Measurements from ENCODE around the gene HK1. TPM values are rescaled to one million over a fixed set of nuclear protein-coding genes. Genes with fewer than 3 reads are reported as not detected.
"Not testable (repeated sequence)": the region's sequence is repeated elsewhere in the genome, so short reads cannot be mapped to it uniquely, and the experiment has no call there.

HK1 gene
- total and polyA plus RNA-seq, 9 donors, result 19.7 to 40.8 (median 30.6) TPM

DNA sequence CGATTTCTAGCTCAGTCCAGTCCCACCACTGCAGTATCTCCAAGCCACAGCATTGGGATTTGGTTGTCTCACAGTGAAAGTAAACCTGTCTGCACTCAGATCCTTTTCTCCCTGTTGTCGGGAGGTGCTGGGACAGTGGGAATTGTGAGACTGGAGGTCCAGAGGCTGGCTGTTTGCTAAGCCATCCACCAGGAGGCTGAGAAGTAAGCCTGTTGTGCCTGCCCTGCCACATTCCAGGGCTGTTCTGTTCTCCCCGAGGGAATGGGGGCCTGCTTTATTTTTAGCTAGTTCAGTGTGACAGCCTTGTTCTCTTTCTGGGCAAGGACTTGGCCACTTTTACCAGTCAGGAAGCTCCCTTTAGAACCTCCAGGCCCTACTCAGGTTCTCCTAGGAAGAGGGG, 54.9 kb downstream of the HK1 start:
- WGBS (ENCODE audit: insufficient coverage), result 80% methylated on average over 1 of the region's 3 CpGs
- DNase-seq, result no peak

DNA sequence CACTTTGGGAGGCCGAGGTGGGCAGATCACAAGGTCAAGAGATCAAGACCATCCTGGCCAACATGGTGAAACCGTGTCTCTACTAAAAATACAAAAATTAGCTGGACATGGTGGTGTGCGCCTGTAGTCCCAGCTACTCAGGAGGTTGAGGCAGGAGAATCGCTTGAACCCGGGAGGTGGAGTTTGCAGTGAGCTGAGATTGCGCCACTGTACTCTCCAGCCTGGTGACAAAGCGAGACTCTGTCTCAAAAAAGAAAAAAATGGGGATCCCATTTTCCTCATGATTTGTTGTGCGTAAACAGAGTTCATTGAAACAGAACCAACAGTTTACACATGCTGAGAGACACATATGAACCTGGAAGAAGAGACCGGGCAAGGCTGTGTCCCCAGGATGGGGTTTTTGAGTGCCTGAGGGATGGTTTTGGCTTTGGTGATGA, 55.6 kb downstream of the HK1 start:
- H3K27ac ChIP-seq (ENCODE audit: low read length); H3K36me3 ChIP-seq (ENCODE audit: control insufficient read depth, insufficient read depth, low read length); H3K9me3 ChIP-seq (replicated peaks; ENCODE audit: control insufficient read depth, low read depth, low read length); H3K27me3 ChIP-seq (ENCODE audit: control insufficient read depth, insufficient read depth, low read length); H3K4me3 ChIP-seq (ENCODE audit: low read length); DNase-seq: not testable (repeated sequence)
- peaks cover 47% of the 10 kb centered on the region for H3K4me1 ChIP-seq (ENCODE audit: control insufficient read depth, insufficient read depth, low read length)
- WGBS (ENCODE audit: insufficient coverage), result 94% methylated on average over 7 of the region's 9 CpGs

More for the DNA sequence above, 54.9 kb downstream of the HK1 start:
- Histone ChIP-seq H3K9me3 (replicated peaks; ENCODE audit: control insufficient read depth, low read depth, low read length) (no peaks in the 10 kb centered on the region), H3K27ac (ENCODE audit: low read length) (peak overlapping the region; percentile 59), H3K4me3 (ENCODE audit: low read length) (no peak overlapping the region), H3K36me3 (ENCODE audit: control insufficient read depth, insufficient read depth, low read length) (no peaks in the 10 kb centered on the region), H3K27me3 (ENCODE audit: control insufficient read depth, insufficient read depth, low read length) (no peaks in the 10 kb centered on the region), H3K4me1 (ENCODE audit: control insufficient read depth, insufficient read depth, low read length) (peaks cover 45% of the 10 kb centered on the region)

DNA sequence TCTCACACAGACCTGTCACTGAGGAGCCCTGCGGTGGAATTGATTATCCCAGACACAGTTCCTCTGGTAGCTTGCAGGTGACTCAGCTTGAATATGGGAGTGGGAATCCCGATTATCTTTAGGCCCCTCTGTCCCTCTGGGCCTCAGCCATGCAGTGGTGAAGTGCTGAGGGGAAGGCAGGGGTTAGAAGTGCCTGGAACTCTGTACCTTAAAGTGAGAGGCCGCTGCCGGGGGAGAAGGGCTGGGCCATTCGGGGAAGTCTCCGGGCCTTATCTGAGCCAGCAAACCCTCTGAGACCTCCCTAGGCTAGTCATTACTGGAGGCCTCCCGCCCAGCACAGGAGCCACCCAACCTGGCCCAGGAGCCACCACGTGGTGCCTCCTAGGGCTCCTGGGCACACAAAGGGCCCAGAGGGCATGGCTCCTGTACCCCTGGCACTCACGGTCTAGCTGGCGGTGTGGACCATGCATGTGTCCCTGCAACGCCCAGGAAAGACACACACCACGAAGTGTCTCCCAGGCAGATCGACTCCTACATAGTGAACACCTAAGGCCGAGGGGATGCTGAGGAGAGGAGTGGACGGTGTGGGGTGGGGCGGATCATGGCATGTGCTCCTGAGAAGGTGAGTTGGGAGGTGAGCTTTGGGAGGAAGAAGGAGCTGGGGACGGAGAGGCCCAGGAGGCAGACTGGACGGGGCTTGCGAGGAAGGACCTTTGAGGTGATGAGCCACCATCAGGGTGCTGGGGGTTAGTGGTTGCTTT, 56.2 kb downstream of the HK1 start:
- H3K27ac ChIP-seq (ENCODE audit: low read length), result no peak overlapping the region
- peaks cover 52% of the 10 kb centered on the region for H3K4me1 ChIP-seq (ENCODE audit: control insufficient read depth, insufficient read depth, low read length)
- no peaks in the 10 kb centered on the region for H3K9me3 ChIP-seq (replicated peaks; ENCODE audit: control insufficient read depth, low read depth, low read length)
- no peak for DNase-seq
- H3K27me3 ChIP-seq (ENCODE audit: control insufficient read depth, insufficient read depth, low read length), result no peaks in the 10 kb centered on the region
- no peak overlapping the region for H3K4me3 ChIP-seq (ENCODE audit: low read length)
- WGBS (ENCODE audit: insufficient coverage), result 70% methylated on average over 10 of the region's 19 CpGs
- no peaks in the 10 kb centered on the region for H3K36me3 ChIP-seq (ENCODE audit: control insufficient read depth, insufficient read depth, low read length)

GRCh38 chr10:69335063-69335587, 56.8 kb downstream of the HK1 start:
- peak; percentile 72 for DNase-seq
- 60% methylated on average over 12 of the region's 13 CpGs for WGBS (ENCODE audit: insufficient coverage)
- Histone ChIP-seq H3K4me3 (ENCODE audit: low read length) (no peak overlapping the region), H3K9me3 (replicated peaks; ENCODE audit: control insufficient read depth, low read depth, low read length) (no peaks in the 10 kb centered on the region), H3K27ac (ENCODE audit: low read length) (peak overlapping the region; percentile 21), H3K4me1 (ENCODE audit: control insufficient read depth, insufficient read depth, low read length) (peaks cover 54% of the 10 kb centered on the region), H3K27me3 (ENCODE audit: control insufficient read depth, insufficient read depth, low read length) (no peaks in the 10 kb centered on the region), H3K36me3 (ENCODE audit: control insufficient read depth, insufficient read depth, low read length) (no peaks in the 10 kb centered on the region)

DNA sequence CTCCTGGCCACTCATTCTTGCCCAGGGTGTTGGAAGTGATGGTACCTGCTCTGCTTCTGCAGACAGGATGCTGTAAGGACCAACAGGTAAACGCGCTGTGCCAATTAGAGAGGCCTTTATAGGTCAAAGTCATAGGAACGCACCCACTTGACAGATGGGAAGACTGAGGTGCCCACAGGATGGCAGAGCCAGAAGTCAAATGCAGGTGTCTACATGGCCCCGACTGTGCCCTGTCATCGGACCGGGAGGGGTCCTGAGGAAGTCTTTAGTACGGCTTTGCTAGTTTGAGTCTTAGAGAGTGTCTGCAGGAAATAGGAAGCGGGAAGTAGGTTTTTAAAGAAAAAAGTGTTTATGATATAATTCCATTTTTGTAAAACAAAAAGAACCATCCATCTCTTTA, 57.3 kb downstream of the HK1 start:
- 91% methylated on average over 7 of the region's 8 CpGs for WGBS (ENCODE audit: insufficient coverage)
- Histone ChIP-seq H3K27me3 (ENCODE audit: control insufficient read depth, insufficient read depth, low read length) (no peaks in the 10 kb centered on the region), H3K4me3 (ENCODE audit: low read length) (no peak overlapping the region), H3K36me3 (ENCODE audit: control insufficient read depth, insufficient read depth, low read length) (no peaks in the 10 kb centered on the region), H3K4me1 (ENCODE audit: control insufficient read depth, insufficient read depth, low read length) (peaks cover 54% of the 10 kb centered on the region), H3K9me3 (replicated peaks; ENCODE audit: control insufficient read depth, low read depth, low read length) (no peaks in the 10 kb centered on the region), H3K27ac (ENCODE audit: low read length) (peak overlapping the region; percentile 21)
- DNase-seq, result no peak

- H3K9me3 ChIP-seq (replicated peaks; ENCODE audit: control insufficient read depth, low read depth, low read length), result no peaks in the 10 kb centered on the region
- WGBS (ENCODE audit: insufficient coverage), result no CpG with 5 or more reads among the region's 2 CpGs
- no peak overlapping the region for H3K4me3 ChIP-seq (ENCODE audit: low read length)
- H3K27ac ChIP-seq (ENCODE audit: low read length), result no peak overlapping the region
- no peaks in the 10 kb centered on the region for H3K36me3 ChIP-seq (ENCODE audit: control insufficient read depth, insufficient read depth, low read length)
- peaks cover 54% of the 10 kb centered on the region for H3K4me1 ChIP-seq (ENCODE audit: control insufficient read depth, insufficient read depth, low read length)
- no peaks in the 10 kb centered on the region for H3K27me3 ChIP-seq (ENCODE audit: control insufficient read depth, insufficient read depth, low read length)
- no peak for DNase-seq
Measured at GRCh38 chr10:69336952-69337295, 58.6 kb downstream of the HK1 start.

DNA sequence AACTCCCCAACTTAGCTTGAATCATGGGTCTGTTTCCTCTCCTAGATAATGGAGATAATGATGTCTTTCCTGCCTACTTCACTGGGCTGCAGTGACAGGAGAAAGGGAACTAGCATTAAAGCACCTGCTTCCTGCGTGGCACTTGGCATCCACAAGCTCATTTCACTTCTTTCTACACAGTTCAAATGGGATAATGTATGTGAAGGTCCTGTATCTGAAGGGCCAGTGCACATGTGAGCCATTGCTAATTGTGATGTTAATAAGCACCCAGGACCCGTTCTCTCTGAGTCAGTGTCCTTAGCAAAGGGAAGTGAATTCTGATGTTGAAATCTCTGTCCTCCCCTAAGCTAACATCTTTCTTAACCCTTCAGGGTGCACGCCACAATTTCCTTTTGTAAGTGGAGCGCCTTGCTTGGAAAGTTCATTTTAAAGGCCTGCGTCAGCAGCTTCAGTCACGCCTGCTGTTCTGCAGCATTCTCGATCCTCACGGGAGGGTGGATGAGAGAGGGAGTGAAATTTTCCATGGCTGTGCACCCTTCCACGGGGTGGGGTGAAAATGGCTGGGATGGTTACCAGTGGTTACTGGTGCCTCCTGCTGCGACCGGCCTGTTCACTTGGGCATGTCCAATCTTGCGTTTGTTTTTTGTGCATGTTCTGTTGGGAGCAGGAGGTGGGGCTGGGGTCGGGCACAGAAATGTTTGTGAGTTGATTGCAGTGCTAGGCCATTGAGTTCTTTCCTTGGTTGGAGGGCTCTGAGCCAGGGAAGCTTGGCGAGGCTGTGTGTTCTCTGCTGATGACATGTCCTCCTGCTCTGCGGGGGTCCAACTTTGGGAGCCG, 59.2 kb downstream of the HK1 start:
- H3K27ac ChIP-seq (ENCODE audit: low read length), result no peak overlapping the region
- peak; percentile 62 for DNase-seq
- no peaks in the 10 kb centered on the region for H3K36me3 ChIP-seq (ENCODE audit: control insufficient read depth, insufficient read depth, low read length)
- H3K4me1 ChIP-seq (ENCODE audit: control insufficient read depth, insufficient read depth, low read length), result peaks cover 53% of the 10 kb centered on the region
- 42% methylated on average over 13 of the region's 16 CpGs for WGBS (ENCODE audit: insufficient coverage)
- H3K9me3 ChIP-seq (replicated peaks; ENCODE audit: control insufficient read depth, low read depth, low read length), result no peaks in the 10 kb centered on the region
- H3K27me3 ChIP-seq (ENCODE audit: control insufficient read depth, insufficient read depth, low read length), result no peaks in the 10 kb centered on the region
- H3K4me3 ChIP-seq (ENCODE audit: low read length), result no peak overlapping the region

GRCh38 chr10:69338133-69338456, 59.8 kb downstream of the HK1 start:
- H3K36me3 ChIP-seq (ENCODE audit: control insufficient read depth, insufficient read depth, low read length), result no peaks in the 10 kb centered on the region
- H3K27me3 ChIP-seq (ENCODE audit: control insufficient read depth, insufficient read depth, low read length), result no peaks in the 10 kb centered on the region
- peaks cover 48% of the 10 kb centered on the region for H3K4me1 ChIP-seq (ENCODE audit: control insufficient read depth, insufficient read depth, low read length)
- WGBS (ENCODE audit: insufficient coverage), result 63% methylated on average over 3 of the region's 8 CpGs
- no peak overlapping the region for H3K4me3 ChIP-seq (ENCODE audit: low read length)
- H3K9me3 ChIP-seq (replicated peaks; ENCODE audit: control insufficient read depth, low read depth, low read length), result no peaks in the 10 kb centered on the region
- no peak overlapping the region for H3K27ac ChIP-seq (ENCODE audit: low read length)
- no peak for DNase-seq

DNA sequence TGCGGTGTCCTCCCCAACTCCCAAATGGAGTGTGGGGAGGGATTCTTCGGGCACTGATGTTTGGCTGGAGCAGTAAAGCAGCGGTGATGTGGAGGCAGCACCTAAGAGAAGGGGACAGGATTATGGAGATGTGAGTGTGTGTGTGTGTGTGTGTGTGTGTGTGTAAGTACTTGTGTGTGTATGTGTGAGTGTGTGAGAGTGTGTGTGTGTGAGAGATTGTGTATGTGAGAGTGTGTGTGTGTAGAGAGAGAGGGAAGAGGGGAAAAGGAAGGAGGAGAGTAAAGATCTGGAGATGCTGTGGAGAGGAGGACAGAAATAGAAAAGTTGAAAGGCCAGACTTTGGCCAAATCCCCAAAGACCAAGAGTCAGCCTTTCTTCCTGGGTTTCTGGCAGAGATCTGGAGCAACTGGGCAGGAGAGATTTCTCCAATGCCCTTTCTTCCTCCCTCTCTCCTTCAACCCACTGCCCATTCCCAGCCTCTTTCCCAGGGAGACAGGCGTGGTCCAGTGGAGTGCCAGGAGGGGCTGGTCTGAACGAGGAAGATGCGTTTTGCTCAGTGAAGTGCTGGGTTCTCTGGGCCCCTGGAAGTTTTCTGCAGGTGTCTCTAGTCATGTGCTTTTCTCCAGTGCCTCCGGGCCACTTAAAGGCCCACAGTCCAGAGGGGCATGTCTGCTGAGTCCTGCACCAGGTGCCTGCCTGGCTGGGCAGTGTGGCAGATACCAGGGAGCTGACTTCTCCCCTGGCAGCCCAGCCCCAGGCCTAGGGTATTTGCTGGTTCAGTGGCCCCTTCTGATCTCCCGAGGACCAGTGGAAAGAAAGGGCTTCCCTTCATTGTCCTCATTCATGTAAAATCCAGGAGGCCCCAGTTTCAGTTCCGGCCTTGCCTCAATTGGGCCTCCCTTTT, 60.5 kb downstream of the HK1 start:
- DNase-seq, result no peak
- WGBS (ENCODE audit: insufficient coverage), result 50% methylated on average over 7 of the region's 9 CpGs
- Histone ChIP-seq H3K9me3 (replicated peaks; ENCODE audit: control insufficient read depth, low read depth, low read length) (no peaks in the 10 kb centered on the region), H3K4me1 (ENCODE audit: control insufficient read depth, insufficient read depth, low read length) (peaks cover 41% of the 10 kb centered on the region), H3K27me3 (ENCODE audit: control insufficient read depth, insufficient read depth, low read length) (no peaks in the 10 kb centered on the region), H3K36me3 (ENCODE audit: control insufficient read depth, insufficient read depth, low read length) (peaks cover 1% of the 10 kb centered on the region), H3K27ac (ENCODE audit: low read length) (peak overlapping the region; percentile 42), H3K4me3 (ENCODE audit: low read length) (no peak overlapping the region)
